Measurements from ENCODE around the gene GHR.
"Not testable (repeated sequence)": the region's sequence is repeated elsewhere in the genome, so short reads cannot be mapped to it uniquely, and the experiment has no call there.

The GHR gene

GRCh38 chr5:42718591-42718990, 295.4 kb downstream of the GHR start:
- no peak for DNase-seq (ENCODE audit: low spot score)

DNA sequence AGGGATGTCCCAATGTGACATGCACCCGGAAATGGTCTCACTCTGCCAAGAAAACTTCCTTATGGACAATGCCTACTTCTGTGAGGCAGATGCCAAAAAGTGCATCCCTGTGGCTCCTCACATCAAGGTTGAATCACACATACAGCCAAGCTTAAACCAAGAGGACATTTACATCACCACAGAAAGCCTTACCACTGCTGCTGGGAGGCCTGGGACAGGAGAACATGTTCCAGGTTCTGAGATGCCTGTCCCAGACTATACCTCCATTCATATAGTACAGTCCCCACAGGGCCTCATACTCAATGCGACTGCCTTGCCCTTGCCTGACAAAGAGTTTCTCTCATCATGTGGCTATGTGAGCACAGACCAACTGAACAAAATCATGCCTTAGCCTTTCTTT, 295.8 kb downstream of the GHR start:
- no peak for DNase-seq (ENCODE audit: low spot score)

GRCh38 chr5:42720251-42720650, 297.0 kb downstream of the GHR start:
- DNase-seq (ENCODE audit: low spot score) = no peak

- DNase-seq (ENCODE audit: low spot score) = no peak
Measured at GRCh38 chr5:42721484-42721883, 298.2 kb downstream of the GHR start.

DNA sequence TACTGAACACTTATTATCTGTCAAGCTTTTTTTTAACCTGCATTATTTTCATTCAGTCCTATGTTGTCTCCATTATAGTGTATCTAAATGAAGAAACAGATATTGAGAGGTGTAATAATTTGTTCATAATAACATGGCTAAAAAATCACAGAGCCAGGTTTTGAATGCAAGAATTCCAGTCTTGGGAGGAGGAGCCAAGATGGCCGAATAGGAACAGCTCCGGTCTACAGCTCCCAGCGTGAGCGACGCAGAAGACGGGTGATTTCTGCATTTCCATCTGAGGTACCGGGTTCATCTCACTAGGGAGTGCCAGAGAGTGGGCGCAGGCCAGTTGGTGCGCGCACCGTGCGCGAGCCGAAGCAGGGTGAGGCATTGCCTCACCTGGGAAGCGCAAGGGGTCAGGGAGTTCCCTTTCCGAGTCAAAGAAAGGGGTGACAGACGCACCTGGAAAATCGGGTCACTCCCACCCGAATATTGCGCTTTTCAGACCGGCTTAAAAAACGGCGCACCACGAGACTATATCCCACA, 311.4 kb downstream of the GHR start:
- DNase-seq (ENCODE audit: low spot score) = not testable (repeated sequence)

DNA sequence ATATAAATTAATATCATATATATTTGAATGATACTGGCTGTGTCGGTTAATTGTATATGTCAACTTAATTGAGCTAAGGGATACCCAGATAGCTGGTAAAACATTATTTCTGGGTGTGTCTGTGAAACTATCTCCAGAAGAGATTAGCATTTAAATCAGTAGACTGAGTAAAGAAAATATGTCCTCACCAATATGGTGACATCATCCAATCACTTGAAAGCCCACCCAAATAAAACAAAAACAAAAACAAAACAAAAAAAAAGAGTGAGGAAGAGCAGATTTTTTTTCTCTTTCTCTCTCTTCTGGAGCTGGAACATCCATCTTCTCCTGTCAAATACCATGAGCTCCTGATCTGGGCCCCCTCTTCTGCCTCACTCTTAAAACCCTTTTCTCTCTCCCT, 317.7 kb downstream of the GHR start:
- no peak for DNase-seq (ENCODE audit: low spot score)

GRCh38 chr5:42745426-42745825, 322.2 kb downstream of the GHR start:
- no peak for DNase-seq (ENCODE audit: low spot score)

DNA sequence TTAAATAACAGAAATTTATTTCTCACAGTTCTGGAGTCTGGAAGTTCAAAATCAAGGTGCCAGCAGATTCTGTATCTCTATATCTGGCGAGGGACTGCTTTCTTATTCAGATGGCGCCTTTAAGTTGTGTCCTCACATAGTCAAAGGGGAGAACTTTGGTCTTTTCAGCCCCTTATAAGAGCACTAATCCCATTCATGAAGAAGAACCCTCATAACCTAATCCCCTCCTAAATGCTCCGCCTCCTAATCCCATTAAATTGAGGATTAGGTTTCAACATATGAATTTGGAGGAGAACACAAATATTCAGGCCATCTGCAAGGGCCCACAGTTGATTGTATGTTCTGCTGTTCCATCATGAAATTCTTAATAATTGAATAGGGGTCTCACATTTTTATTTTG, 322.6 kb downstream of the GHR start:
- no peak for DNase-seq (ENCODE audit: low spot score)

- DNase-seq (ENCODE audit: low spot score) = no peak
Measured at GRCh38 chr5:42749020-42749419, 325.8 kb downstream of the GHR start.

GRCh38 chr5:42750507-42750906, 327.3 kb downstream of the GHR start:
- DNase-seq (ENCODE audit: low spot score) = no peak

DNA sequence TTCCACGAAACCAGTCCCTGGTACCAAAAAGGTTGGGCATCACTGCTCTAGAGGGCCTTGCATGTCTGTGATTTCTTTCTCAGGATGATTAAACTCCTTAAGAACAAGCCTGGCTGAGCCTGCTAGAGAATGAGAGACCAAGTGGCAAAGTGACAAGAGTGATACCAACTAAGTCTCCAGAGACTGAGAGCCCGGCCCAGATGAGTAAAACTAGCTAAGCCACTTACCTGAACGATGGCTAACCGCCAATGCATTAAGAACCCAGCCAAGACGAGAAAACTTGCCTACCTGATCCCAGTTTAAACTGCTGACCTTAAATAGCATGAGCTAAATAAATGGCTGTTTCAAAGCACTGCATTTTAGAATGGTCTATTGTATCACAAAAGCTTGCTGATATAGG, 327.8 kb downstream of the GHR start:
- DNase-seq (ENCODE audit: low spot score) = no peak

GRCh38 chr5:42753099-42753498, 329.9 kb downstream of the GHR start:
- DNase-seq (ENCODE audit: low spot score) = no peak

GRCh38 chr5:42756606-42757601, 333.7 kb downstream of the GHR start, which contains the start of gene CCDC152:
TSS of gene CCDC152 (plus strand) at chr5:42756818. CDS start at chr5:42759122, 2,304 bp downstream.
- peak; percentile 54 for DNase-seq (ENCODE audit: low spot score)

GRCh38 chr5:42759456-42759855, 336.2 kb downstream of the GHR start:
- DNase-seq (ENCODE audit: low spot score) = no peak

DNA sequence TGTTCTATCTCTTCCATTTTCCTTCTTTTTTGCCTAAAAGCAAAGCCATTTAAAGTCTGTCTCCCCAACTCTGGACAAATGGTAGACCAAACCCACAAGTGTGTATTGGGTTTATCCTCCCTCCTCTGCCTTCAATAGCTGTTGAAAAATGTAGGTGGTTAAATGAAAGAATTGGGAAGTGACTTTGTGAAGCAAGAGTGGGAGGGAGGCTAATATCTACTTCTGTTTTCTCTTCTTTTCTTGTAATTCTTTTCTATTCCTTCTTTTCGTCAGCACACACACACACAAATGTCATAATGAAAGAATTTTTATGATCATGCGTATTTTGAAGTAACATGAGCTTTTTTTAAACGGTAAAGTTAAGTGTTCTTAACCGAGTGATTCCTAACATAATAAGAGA, 337.2 kb downstream of the GHR start:
- no peak for DNase-seq (ENCODE audit: low spot score)

- no peak for DNase-seq (ENCODE audit: low spot score)
Measured at GRCh38 chr5:42761791-42762190, 338.6 kb downstream of the GHR start.

DNA sequence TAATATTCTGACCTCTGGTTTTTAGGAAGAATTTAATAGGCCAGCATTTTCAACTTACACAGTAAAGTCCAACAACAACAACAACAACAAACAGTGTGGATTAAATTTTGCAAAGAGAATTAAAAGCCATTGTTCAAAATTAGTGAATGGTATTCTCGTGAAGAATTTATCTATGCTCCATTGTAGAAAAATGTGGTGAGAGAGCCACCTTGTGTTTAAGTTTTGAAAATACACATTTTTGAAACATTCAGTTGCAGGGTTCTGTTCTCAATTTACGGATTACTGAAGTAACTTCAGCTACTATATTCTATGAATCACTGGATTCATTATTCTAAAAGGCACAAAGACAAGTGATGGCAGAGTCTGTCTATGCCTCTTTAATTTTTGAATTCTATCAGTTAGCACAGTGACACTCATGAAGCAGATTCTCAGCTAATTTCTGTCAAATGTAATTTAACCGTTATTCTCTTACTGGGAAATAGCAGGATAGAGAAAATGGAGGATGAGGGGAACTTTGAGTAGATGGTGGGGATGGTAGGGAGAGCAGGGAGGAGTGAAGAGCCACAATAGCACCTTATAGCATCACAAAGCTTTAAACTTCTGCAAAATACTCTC, 344.4 kb downstream of the GHR start:
- DNase-seq (ENCODE audit: low spot score) = peak; percentile 39

DNA sequence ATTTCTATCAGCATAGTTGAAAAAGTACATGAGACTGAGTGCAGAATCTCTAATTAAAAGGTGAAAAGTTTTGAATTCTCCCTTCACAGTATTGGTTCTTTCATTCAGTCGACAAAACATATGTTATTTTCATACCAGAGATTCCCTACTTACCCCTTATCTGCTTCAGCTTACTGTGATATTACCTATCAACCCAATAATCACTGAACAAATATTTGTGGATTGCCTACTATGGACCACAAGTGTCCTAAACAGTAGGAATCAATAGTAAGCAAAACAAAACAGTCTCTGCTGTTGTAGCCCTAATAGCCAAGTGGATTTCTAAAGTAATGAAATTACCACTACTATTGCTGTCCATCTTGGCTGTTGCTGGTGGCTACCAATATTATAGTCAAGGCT, 344.9 kb downstream of the GHR start:
- no peak for DNase-seq (ENCODE audit: low spot score)

DNA sequence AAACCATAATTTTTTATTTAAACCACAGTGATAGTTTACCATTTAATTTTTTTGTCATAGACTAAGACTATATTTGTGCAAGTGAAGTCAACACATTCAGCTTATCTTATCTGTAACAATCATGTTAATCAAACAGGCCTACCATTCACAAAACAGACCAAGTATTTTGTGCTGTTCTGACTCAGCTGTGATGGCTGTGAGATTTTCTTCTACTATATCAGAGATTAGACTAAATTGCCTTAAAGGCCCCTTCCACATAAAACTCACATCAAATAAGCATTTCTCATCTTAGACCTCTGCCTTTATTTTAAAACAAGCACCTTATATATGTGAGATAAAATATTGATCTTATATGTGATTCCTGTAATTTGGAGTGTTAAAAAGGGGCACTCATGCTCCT, 346.8 kb downstream of the GHR start:
- no peak for DNase-seq (ENCODE audit: low spot score)

Data from Ammon's horn (tissue), 1 donor.